Ovary (tissue), 9 donors: ENCODE results near the gene CXCL12. TPM values are rescaled to one million over a fixed set of nuclear protein-coding genes. Genes with fewer than 3 reads are reported as not detected.

Experiments used
- DNase-seq, 5 donors: peaks; one replicate each; pipeline ENCODE4 v3.0.0-alpha.2; 2019 to 2020
- H3K27ac ChIP-seq, 2 donors: fragments of 200-600 bp; one replicate each; pipeline versions ENCODE4 v1.5.1 to v1.8.0; 2019 to 2022
- H3K27me3 ChIP-seq: fragments of 200-600 bp; one replicate; pipeline ENCODE4 v1.8.0; 2022
- H3K36me3 ChIP-seq: fragments of 200-600 bp; sonication (generic); one replicate; pipeline ENCODE4 v1.5.1; 2019
- H3K4me1 ChIP-seq: one replicate; pipeline ENCODE4 v1.8.1; 2013; ENCODE audit warnings: mild to moderate bottlenecking, moderate library complexity; ENCODE audit not compliant: insufficient read depth
- H3K4me3 ChIP-seq: fragments of 200-600 bp; sonication (generic); one replicate; pipeline ENCODE4 v1.5.1; 2017
- H3K9me3 ChIP-seq, 2 donors: fragments of 200-600 bp in 1 of 2; sonication (generic) in 1 of 2; one replicate each; pipeline versions ENCODE4 v1.5.1 to v1.8.1; 2013 to 2019; ENCODE audit warnings: mild to moderate bottlenecking in 1 of 2, moderate library complexity in 1 of 2
- EP300 ChIP-seq: sonication (generic); formaldehyde crosslinking; IDR thresholded peaks from one replicate; pipeline ENCODE4 v1.6.1; 2017; ENCODE audit warnings: antibody characterized with exemption
- POLR2A ChIP-seq: fragments of 450-650 bp; IDR thresholded peaks from one replicate; pipeline ENCODE4 v1.6.1; 2017; ENCODE audit warnings: antibody characterized with exemption, mild to moderate bottlenecking, moderate library complexity
- WGBS, 3 donors: extraction: QIAGEN DNeasy Blood & Tissue Kit in 1 of 3; methylation state at CpG; one replicate each; pipeline versions ENCODE4 v1.1.5 to v1.1.7; 2013 to 2017; 5-methylcytosine and 5-hydroxymethylcytosine counted together
- intact Hi-C, 4 donors: fragments of 100-400 bp; cut with DNase I; formaldehyde crosslinking; loops; one replicate each; pipeline versions ENCODE4 v1.11.0 to v1.15.1; 2022 to 2023
- polyA plus RNA-seq, 2 donors: library from polyadenylated mRNA; stranded (reverse); fragments of 200-250 nt in 1 of 2; fragments of 350-450 nt in 1 of 2; fragmentation: Illumina TruSeq in 1 of 2; extraction: RNeasy Lipid Tissue Mini Kit (QIAGEN cat#74804) in 1 of 2; gene quantifications; one replicate each; pipeline ENCODE4 v1.2.3, GENCODE V29; 2013 to 2014
- total RNA-seq, 7 donors: library from RNA; depleted of rRNA in 2 of 7; stranded (reverse); fragments of >200 nt in 2 of 7; fragmentation: NEBNext Ultra II Directional in 3 of 7; extraction: Animal tissue kit (Norgen Biotek cat#: 25700) in 3 of 7; gene quantifications; one replicate each; pipeline versions ENCODE4 v1.1.0 to v1.2.4, GENCODE V29; 2016 to 2023
- TF ChIP-seq, protein P1 (sequence below), 3 donors: fragments of 450-650 bp in 2 of 3; fragments of 200-600 bp in 1 of 3; IDR thresholded peaks; one replicate each; pipeline versions ENCODE4 v1.5.1 to v1.8.0; 2016 to 2022; ENCODE audit warnings: antibody characterized with exemption in 3 of 3, mild to moderate bottlenecking in 1 of 3
- donor health status: DM: no; HTN: no; CAD: no; lungs with moderate emphysema.
- donor health status: DM: no; HTN: no; CAD: no.
- donor health status: Bipolar disorder and iron deficiency.
- donor health status: DM: yes; HTN: yes; CAD: no.
- donor health status: DM: no; HTN: no; CAD: no.
- donor health status: DM: yes; HTN: yes; CAD: no.

The CXCL12 gene
- total and polyA plus RNA-seq, 9 donors = 14.2 to 341 (median 106) TPM

DNA sequence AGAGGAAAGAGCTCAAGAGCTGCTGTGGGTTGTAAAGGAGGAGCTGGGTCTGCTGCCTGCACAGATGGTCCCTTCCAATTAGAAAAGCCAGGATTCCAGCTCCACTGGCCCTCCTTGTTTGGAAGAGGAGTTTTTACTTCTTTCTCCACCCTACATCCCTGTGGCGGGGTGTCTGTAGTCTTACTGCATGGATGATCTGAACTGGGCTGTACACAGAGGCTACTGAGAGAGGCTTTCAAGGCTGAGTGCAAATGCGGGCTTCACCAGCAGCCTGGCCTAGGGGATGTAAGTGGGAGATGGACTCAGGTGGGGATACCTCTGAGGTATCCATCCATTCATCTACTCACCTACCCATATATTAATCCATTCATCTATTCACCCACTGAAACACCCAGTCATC lies 7.1 kb upstream of the CXCL12 start:
- 92 to 100% (median 95%) methylated on average over 2 of the region's 2 CpGs for WGBS, 3 donors
- no peak for DNase-seq

DNA sequence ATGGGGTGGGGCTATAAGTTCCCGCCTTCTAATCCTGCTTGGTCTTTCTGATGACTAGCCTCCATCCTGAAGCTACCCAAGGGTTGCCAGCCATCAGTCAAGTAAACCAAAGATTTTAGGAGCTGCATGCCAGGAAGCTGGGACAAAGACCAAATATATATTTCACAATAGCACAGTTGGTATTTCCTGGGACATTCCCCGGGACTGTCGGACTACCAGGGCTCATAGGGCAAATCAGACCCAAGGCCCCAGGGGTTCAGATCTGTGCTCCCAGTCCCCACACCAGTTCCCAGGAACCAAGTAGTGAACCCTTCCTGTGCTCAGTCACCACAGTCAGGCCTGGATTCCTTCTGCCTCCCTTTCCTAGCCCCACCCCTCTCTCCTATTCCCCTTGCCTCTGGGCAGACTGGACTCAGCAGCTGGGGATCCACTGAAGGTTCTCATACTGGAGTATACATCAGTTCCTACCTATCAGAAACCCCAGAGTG lies 5.7 kb upstream of the CXCL12 start:
- 78 to 89% (median 88%) methylated on average over 3 of the region's 3 CpGs for WGBS, 3 donors
- TF ChIP-seq, protein P1, sequence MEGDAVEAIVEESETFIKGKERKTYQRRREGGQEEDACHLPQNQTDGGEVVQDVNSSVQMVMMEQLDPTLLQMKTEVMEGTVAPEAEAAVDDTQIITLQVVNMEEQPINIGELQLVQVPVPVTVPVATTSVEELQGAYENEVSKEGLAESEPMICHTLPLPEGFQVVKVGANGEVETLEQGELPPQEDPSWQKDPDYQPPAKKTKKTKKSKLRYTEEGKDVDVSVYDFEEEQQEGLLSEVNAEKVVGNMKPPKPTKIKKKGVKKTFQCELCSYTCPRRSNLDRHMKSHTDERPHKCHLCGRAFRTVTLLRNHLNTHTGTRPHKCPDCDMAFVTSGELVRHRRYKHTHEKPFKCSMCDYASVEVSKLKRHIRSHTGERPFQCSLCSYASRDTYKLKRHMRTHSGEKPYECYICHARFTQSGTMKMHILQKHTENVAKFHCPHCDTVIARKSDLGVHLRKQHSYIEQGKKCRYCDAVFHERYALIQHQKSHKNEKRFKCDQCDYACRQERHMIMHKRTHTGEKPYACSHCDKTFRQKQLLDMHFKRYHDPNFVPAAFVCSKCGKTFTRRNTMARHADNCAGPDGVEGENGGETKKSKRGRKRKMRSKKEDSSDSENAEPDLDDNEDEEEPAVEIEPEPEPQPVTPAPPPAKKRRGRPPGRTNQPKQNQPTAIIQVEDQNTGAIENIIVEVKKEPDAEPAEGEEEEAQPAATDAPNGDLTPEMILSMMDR (IDR thresholded peaks at IDR 0.05) = no peak
- no peak for TF ChIP-seq POLR2A
- TF ChIP-seq EP300 = no peak
- no peaks in the 10 kb centered on the region for H3K9me3 ChIP-seq
- H3K4me3 ChIP-seq = no peak overlapping the region
- DNase-seq = no peak
- no peaks in the 10 kb centered on the region for H3K27me3 ChIP-seq
- no peak overlapping the region for H3K27ac ChIP-seq
- intact Hi-C loops = loop anchor here in 3 of 4 donors (5.0 to 10.0 kb wide), 2 partner anchors 464 to 467 kb away; no protein-coding TSS in a partner anchor
- H3K36me3 ChIP-seq = no peaks in the 10 kb centered on the region
- no peaks in the 10 kb centered on the region for H3K4me1 ChIP-seq

More for the DNA sequence above, 7.1 kb upstream of the CXCL12 start:
- Histone ChIP-seq H3K4me1 (no peaks in the 10 kb centered on the region), H3K4me3 (no peak overlapping the region), H3K27ac (no peak overlapping the region), H3K27me3 (no peaks in the 10 kb centered on the region), H3K36me3 (no peaks in the 10 kb centered on the region), H3K9me3 (no peaks in the 10 kb centered on the region)
- intact Hi-C loops = loop anchor here in 3 of 4 donors (5.0 to 10.0 kb wide), 2 partner anchors 463 to 465 kb away; no protein-coding TSS in a partner anchor
- TF ChIP-seq, protein P1 (IDR thresholded peaks at IDR 0.05) = no peak
- TF ChIP-seq EP300 (no peak), POLR2A (no peak)

- Histone ChIP-seq H3K36me3 (no peaks in the 10 kb centered on the region), H3K27ac (no peak overlapping the region), H3K4me3 (no peak overlapping the region), H3K27me3 (no peaks in the 10 kb centered on the region), H3K4me1 (no peaks in the 10 kb centered on the region), H3K9me3 (no peaks in the 10 kb centered on the region)
- intact Hi-C loops = loop anchor here in 2 of 4 donors (5.0 kb wide), 3 partner anchors 473 to 717 kb away; no protein-coding TSS in a partner anchor
- no peak for DNase-seq
- TF ChIP-seq POLR2A (no peak), EP300 (no peak)
- 70 to 80% (median 80%) methylated on average over 2 of the region's 2 CpGs for WGBS, 3 donors
These were observed 4.7 kb upstream of the CXCL12 start for GRCh38 chr10:44389556-44389955.

DNA sequence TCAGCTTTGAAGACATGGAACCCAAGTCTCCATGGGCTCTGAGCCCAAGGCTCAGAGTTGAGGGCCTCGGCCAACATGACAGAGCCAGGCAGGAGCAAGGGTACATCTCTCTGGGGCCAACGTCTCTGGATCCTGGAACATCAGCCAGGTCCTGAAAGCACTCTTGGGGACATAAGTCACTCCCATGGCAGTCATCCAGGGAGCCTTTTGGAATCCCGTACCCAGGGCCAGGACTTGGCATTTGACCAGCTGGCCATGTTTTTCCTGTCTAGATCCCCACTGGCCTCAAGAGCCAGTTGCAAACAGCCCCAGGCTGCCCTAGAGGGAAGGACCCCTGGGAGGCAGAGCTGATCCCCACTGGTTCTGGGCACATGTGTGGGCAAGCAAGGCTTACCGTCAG lies 4.3 kb upstream of the CXCL12 start:
- H3K4me3 ChIP-seq = no peak overlapping the region
- intact Hi-C loops = loop anchor here in 2 of 4 donors (5.0 kb wide), 3 partner anchors 473 to 717 kb away; no protein-coding TSS in a partner anchor
- DNase-seq = no peak
- H3K4me1 ChIP-seq = no peaks in the 10 kb centered on the region
- no peaks in the 10 kb centered on the region for H3K27me3 ChIP-seq
- H3K9me3 ChIP-seq = no peaks in the 10 kb centered on the region
- H3K36me3 ChIP-seq = no peaks in the 10 kb centered on the region
- 70 to 82% (median 75%) methylated on average over 4 of the region's 4 CpGs for WGBS, 3 donors
- no peak overlapping the region for H3K27ac ChIP-seq
- TF ChIP-seq, protein P1 (IDR thresholded peaks at IDR 0.05) = no peak
- TF ChIP-seq EP300 = no peak
- no peak for TF ChIP-seq POLR2A

- Histone ChIP-seq H3K36me3 (no peaks in the 10 kb centered on the region), H3K4me3 (no peak overlapping the region), H3K27ac (no peak overlapping the region), H3K27me3 (no peaks in the 10 kb centered on the region), H3K4me1 (no peaks in the 10 kb centered on the region), H3K9me3 (no peaks in the 10 kb centered on the region)
- TF ChIP-seq, protein P1 (IDR thresholded peaks at IDR 0.05) = no peak
- TF ChIP-seq POLR2A (no peak), EP300 (no peak)
- intact Hi-C loops = loop anchor here in 2 of 4 donors (5.0 kb wide), 3 partner anchors 474 to 716 kb away; no protein-coding TSS in a partner anchor
- 91 to 95% (median 91%) methylated on average over 6 of the region's 6 CpGs for WGBS, 3 donors
- no peak for DNase-seq
These were observed 3.7 kb upstream of the CXCL12 start for GRCh38 chr10:44388641-44389040.
